GM21576 (cell line): ENCODE data around the gene TREX2.
A peak's percentile ranks its signal among the peaks of the same experiment; 100 is the strongest.

Source experiments
- ATAC-seq: cut with Tn5 transposase; IDR thresholded peaks from one replicate; pipeline ENCODE4 v1.9.1; 2021; ENCODE audit warnings: mild to moderate bottlenecking, moderate library complexity; ENCODE audit not compliant: unreplicated experiment

The TREX2 gene

DNA sequence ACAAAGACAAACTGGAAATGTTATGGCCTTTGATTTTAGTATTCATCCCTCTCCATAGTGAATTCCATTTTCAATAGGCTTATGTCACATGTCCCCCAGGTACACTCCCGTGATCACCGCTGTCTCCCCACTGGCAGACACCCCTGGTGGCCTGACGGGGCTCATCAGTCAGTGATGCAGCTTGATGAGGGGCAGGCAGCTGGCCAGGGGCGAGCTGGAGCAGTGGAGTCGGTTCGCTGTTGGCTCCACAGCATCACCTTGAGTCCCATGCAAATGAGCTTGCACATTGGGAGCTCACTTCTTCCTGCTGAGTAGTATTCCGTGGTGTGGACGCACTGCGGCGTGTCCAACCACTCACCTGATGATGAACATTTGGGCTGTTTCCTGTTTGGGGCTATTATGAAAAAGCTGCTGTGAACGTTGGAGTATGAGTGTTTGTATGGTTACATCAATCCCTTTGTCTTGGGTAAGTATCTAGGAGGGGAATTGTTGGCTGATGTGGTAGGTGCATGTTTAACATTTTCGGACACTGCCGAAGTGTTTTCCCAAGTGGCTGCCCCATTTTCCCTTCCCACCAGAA is 5.2 kb downstream of the TREX2 start:
- ATAC-seq, result no peak

DNA sequence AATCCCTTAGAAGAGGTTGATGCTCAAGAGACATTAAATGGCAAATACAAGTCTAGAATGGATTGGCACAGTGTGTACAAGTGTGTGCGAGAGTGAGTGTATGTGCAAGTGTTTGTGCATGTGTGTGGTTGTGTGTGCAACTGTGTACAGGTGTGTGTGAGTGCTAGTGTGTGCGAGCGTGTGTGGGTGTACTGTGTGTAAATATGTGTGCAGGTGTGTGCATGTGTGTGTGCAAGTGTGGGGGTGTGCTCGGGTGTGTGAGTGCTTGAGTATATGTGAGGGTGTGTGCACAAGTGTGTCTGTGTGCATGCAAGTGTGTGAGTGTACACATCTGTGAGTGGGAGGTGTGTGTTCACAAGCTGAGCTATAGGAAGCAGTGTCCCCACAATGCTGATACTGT is 5.9 kb downstream of the TREX2 start:
- no peak for ATAC-seq

DNA sequence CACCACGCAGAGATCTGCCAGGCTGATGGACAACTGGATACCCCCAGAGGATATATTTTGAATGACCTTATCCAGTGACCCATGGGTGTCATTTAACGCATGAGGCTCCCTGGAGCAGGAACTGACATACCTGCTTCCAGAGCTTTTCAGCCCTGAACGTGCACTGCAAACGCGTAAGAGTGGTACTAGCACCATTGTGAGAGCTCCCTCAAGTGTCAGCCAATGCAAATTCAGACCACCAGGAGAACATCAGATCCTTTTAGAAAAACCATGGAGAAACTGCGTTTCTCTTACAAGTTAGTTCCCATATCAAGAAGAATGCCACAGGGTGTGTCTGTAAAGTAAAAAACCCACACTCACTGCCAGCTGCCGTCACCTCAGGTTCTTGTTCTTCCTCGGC is 7.3 kb downstream of the TREX2 start:
- no peak for ATAC-seq

DNA sequence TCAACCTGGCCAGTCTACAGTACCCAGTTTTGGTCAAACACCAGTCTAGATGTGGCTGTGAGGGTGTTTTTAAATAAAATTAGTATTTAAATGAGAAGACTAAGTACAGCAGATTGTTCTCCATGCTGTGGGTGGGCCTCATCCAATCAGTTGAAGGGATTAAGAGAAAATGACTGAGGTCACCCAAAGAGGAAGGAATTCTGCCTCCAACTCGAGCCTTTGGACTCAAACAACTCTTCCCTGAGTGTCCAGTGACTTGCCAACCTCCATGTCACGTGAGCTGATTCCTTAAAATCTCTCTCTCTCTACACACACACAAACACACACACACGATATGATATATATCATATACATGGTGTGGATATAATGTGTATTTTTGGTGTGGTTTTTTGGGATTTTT is 10.0 kb downstream of the TREX2 start:
- ATAC-seq, result no peak

DNA sequence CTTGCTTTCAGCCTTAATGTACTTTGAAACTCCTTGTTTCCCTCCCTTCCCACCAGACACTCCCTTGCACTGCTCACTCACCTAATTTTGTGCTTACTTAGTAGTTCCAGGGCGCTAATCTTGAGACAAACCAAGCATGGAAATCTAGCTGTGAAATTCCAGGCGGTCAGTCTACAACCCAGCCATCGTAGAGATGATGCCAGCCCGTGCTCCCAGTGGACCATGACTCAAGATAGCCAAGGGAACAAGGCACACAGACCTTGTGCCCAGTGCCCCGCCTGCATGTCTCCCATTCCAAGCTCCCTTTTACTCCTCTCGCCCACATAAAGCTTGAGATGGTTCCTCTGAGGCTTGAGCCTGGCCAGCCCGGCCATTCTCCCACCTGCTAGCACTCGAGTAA is 11.1 kb downstream of the TREX2 start:
- no peak for ATAC-seq

DNA sequence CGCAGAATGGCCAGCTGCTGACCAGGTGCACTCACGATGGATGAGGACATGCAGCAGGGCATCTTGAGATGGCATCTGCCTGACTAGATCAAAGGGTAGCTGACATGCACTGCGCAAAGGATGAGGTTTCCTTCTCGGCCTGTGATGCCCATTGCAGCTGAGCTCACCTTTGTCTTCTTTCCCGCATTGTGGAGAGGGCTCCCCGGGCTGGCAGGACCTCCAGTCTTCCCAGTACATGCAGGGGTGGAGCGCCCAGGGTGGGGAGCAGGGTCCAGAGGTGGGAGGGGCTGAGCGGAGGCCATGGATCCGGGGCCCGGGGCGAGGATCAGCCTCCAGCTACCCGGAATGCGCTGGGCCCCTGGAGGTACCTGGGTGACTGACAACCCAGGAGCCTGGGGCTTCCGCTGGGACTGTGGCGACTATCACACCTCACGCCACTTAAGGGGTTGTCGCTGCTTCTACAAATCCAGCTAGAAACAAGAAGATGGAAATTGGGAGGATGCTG is 12.0 kb downstream of the TREX2 start:
- no peak for ATAC-seq

DNA sequence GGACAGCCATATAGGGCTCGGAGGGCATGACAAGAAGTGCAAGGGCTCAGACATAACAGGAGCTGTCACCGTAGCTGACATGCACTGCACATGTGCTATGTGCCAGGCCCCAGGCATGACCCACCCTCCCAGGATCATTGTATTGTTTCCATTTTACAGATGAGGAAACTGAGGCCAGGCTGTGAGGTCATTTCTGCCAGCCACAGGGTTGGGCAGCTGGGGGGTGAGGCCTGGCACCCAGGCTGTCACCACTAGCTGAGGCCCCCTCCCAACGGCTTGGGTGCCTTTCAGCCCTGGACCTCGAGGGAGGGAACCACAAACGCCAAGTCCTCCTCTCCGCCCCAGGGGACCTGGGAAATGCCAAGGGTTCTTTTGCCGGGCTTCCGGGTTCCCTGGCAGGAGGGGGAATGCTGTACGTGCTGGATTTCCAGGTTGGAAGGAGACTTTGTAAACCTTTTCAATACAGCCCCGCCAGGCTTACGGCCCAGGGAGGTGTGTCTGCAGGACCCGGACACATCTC is 12.6 kb downstream of the TREX2 start:
- no peak for ATAC-seq

DNA sequence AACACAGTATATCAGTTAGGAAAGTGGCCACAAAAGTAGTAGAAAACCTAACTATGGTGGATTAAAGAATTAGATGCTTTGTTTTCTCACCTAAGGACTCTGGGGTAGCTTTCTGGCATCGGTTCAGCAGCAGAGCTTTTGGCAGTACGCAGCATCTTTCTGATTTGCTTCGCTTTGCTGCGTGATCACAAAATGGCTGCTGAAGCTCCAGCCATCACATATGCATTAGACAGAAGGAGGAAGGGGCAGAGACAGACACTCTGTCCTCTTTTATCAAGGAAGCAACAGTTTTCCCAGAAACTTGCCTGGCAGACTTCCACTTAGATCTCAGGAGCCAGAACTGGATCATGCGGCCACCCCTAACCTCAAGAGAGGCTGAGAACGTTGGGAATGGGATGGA is 15.1 kb downstream of the TREX2 start:
- no peak for ATAC-seq

DNA sequence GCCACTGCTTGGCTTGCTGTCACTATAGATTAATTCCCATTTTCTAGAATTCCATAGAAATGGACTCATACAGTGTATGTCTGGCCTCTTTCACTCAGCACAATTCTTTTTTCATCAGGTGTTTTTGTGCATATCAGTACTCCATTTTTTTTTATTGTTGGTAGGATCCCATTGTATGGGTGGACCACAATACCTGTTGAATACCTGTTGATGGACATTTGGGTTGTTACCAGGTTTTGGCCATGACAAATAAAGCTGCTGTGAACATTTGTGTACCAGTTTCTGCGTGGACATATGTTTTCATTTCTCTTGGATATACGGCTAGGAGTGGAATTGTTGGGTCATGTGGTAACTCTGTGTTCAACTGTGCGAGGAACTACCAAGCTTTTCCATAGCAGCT is 19.7 kb downstream of the TREX2 start:
- no peak for ATAC-seq

DNA sequence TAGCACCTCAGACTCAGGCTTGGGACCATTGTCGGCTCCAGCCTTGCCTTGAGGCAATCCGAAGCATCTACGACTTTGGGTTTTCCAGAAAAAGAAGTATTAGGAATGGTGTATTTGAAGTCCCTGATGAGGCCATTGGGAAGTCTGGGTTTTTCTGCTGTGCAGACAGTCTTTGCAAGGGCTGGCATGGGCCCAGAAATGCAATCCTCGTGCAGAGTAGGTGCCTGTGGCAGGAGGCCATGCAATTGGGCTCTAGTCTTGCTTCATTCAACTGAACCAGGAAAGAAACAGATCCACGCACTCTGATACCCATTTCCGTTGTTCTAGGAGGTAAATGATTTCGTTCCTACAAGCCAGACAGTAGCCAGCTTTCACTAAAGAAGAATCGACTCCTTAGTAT is 22.2 kb downstream of the TREX2 start:
- no peak for ATAC-seq

DNA sequence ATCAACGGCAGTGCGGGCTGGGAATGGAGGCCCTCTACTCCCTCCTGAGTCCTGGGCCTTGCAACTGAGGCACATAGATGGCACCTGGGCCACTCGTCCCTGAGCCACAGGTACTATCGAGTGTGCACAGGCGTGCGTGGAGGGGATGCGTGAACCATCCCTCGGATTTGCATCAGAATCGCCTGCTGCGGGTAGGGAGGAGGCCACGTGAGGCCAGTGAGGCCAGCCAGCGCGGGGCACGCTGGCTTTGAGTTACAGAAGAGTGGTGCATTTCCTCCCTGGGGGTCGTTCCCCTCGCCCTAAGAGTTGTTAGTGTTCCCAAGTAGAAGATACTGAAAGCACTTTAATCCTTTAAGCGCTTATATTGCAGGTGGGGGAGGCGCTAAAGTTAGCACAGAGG is 24.0 kb downstream of the TREX2 start:
- no peak for ATAC-seq

DNA sequence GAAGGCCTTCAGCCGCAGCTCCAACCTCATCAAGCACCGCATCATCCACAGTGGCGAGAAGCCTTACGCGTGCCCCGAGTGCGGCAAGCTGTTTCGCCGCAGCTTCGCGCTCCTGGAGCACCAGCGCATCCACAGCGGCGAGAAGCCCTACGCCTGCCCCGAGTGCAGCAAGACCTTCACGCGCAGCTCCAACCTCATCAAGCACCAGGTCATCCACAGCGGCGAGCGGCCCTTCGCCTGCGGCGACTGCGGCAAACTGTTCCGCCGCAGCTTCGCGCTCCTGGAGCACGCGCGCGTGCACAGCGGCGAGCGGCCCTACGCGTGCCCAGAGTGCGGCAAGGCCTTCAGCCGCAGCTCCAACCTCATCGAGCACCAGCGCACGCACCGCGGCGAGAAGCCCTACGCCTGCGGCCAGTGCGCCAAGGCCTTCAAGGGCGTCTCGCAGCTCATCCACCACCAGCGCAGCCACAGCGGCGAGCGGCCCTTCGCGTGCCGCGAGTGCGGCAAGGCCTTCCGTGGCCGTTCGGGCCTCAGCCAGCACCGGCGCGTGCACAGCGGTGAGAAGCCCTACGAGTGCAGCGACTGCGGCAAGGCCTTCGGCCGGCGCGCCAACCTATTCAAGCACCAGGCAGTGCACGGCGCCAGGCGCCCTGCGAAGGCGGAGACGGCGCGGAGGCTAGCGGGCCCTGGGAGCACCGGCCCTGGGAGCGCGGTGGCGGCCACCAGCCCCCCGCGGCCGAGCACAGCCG is 24.8 kb downstream of the TREX2 start:
- ATAC-seq, result no peak

DNA sequence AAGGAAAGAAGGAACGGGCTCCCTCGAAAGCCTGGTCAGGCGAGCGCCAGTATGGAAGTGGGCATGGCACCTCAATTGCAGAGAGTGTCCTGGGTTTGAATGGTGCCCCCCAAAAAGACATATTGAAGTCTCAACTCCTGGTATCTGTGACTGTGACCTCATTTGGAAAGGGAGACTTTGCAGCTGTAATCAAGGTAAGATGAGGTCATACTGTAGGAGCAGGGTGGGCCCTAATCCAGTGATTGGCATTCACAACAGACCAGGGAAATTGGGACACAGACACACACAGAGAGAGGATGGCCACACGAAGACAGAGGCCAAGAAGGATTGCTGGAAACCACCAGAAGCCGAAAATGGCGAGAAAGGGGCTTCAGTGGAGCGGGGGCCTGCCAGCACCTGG is 28.2 kb downstream of the TREX2 start:
- ATAC-seq, result no peak

DNA sequence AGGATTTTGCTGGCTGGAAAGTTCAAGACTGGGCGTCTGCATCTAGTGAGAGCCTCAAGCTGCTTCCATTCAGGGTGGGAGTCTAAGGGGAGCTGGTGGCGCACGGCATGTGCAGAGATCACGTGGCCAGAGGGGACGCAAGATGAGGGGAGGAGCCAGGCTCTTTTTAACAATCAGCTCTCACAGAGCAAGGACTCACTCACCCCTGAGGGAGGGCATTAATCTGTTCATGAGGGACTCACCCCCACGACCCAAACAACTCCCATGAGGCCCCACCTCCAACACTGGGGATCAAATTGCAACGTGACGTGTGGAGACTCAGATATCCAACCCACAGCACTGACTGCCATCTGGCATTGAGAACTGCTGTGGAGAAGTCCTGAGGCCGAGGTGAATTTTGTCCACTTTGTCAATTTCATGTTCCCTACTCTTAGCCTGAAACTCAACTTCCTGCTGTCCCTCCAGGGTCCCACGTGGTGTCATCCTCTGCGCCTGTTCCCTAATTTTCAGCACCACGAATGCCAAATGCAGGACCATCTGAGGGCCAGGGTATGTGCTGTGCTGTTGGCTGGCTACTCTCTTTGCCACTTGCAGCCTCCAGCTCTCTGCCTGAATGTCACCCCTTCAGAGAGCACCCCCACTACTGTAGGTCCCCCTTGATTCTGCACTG is 28.9 kb downstream of the TREX2 start:
- no peak for ATAC-seq

DNA sequence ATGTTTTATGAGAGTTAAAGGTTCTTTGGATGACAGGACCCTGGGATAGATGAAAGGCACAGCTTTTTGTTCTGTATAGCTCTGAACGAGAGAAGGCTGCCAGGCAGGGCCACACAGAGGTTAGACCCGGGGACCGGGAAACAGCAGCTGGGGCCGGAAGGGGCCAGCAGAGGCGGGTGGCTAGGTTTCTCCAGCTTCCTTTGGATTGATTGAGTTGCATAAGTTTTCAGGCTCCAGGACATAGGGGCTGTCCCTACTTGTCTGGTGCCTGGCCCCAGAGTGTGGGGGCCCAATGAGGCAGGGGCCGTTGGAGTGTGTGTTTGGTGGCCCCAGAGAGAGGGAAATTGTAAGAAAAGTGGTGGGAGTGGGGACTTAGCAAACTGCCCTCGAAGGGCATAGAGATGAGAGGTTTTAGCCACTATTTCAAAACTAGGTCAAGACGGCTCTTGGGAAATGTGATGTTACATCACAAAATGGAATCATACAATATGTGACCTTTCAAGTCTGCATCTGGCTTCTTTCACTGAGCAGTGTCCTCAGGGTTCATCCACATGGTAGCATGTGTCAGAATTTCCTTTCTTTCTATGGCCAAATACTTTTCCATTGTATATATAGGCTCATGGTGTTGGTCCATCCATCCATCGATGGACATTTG is 30.9 kb downstream of the TREX2 start:
- ATAC-seq, result no peak

DNA sequence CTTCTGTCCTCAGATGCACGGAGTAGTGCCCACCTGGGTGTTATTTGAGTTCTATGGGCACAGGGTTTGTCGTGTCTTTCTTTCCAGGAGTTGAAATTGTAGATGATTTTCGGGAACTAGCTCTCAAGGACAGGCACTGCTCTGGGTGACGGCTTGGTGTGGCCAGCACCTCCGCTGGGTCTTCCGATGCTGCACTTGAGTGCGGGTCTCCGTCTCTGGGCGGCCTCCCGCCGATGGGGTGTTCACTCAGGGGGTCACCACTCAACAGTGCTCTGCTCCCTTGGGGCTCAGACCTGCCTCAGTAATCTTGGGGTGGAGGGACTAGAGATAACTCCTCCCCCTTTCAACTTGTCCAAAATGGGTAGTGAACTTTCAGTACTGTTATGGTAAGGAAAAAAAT is 32.1 kb downstream of the TREX2 start:
- no peak for ATAC-seq

DNA sequence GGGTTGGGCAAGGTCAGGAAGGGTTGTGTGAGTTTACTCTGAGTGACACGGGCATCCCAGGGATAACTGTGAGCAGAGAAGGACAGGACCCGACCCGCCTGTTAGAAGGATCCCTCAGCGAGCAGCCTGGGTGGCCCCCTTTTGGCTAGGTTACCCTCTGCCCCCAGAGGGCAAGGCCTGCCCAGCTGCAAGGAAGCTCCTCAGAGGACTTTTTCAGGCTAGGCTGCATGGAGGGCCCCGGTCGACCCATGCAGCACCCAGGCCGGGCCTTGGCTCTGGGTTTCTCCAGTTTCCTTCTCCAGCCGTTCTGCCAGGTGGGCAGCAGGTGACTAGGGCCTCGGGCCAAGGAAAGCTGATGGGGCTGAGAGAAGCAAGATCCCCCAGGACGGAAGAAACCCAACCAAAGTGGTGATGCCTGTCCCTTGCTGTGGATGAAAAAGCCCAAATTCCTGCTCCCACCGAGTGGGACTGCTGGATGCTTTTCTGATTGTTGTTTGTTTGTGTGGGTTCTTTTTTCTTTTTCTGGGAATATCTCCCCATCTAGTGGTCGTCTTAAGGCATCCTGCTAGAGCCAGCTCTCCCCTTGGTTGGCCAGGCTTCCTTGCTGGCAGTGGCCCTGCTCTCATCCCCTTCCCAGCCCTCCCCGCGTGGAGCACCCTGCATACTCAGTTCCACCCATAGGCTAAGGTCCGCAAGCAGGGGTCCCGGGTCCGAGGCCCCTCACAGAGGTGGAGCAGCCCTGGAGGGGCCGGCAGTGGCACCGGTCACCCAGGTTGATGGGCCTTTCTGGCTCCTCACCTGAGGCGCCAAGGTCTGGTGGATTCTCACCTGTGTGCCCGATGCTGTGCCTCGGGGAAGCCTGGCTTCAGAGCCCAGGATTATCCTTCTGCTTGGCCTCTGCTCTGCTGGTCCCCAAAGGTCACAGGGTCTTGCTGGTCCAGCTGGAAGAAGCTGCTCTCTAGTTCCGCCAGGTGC is 32.8 kb downstream of the TREX2 start:
- ATAC-seq, result no peak

DNA sequence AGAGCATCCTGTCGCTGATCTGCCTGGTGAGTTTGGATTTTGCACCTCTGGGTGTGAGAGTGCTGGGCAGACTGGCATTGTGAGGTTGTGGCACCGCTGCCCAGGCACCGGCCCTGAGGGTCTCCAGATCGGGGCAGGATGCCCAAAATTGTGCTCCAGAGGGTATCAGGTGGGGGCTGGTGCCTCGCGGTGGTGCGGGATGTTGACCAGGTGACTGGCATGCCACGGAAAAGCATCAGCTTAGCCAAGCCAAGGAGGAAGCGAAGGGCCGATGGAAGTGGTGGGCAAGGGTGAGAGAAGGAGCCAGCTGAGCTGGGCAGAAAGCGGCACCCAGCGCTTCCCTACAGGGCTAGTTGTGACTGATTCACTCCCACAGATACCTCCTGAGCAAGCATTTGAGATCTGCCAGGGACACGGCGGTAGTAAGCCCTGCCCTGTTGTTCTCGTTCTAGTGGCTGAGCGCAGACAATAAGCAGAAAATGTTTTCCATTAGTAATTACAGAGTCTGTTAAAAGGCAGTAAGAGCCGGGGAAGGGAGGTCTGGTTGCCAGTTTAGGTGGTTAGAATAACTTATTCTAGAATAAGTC is 33.8 kb downstream of the TREX2 start:
- no peak for ATAC-seq

DNA sequence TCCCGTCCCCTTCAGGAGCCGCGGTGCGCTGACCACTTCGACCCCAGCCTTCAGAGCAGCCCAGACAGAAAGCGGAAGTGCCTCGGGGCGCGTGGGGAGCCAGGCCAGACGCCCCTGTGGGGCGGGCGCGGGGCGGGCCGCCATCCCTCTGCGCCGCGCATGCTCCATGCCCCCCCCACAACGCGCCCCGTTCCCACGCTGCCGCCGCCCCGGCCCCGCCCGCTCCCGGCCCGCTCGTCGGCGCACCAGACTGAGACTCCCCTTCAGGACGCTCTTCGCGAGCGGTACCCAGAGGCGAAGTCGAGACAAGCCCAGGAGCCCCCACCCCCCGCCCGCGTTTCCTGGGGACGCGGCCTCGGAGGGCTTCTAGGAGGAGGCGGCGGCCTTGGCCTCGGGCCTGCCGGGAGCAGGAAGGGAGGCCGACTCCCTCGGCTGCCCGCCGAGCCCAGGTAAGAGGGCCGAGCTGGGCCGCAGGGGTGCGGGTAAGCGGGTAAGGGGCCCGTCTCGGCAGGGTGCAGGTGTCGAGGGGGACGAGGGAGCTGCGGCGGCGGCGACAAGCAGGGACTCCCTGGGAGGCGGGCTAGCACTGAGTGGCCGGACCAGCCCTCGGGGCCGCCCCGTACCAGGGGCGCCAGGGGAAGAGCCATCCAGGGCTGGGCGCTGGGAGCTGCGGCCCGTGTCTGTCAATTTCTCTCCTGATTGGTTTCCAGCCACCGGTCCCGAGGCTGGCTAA is 34.4 kb downstream of the TREX2 start, which contains the start of gene ZFP92:
Gene ZFP92, plus strand, starts transcription at position 218 of the 733 bp plus-strand sequence. CDS start 6,851 bp downstream, outside the sequence.
- ATAC-seq, result peak; percentile 40
